Kidney (tissue), 14 donors: ENCODE measurements around the gene HDGF. TPM values are rescaled to one million over a fixed set of nuclear protein-coding genes. Genes with fewer than 3 reads are reported as not detected.

Experiments used
- DNase-seq, 5 donors: peaks; one replicate each; pipeline ENCODE4 v3.0.0-alpha.2; 2013 to 2020
- FAIRE-seq: peaks from 2 replicates; lab custom pipeline; 2012; peaks lifted over from hg19 to GRCh38; lab: Jason Lieb, UNC
- H3K27ac ChIP-seq, 2 donors: one replicate each; pipeline ENCODE4 v1.7.0; 2013; ENCODE audit warnings: low read depth in 2 of 2, low read length in 2 of 2, inconsistent platforms in 1 of 2
- H3K27me3 ChIP-seq: one replicate; pipeline ENCODE4 v1.7.1; 2013; ENCODE audit warnings: low read length, inconsistent platforms; ENCODE audit not compliant: control insufficient read depth, insufficient read depth
- H3K36me3 ChIP-seq, 3 donors: one replicate each; pipeline versions ENCODE4 v1.7.0 to v1.7.1; 2013; ENCODE audit warnings: low read length in 3 of 3, control low read depth in 1 of 3, inconsistent platforms in 1 of 3; ENCODE audit not compliant: insufficient read depth in 3 of 3, control insufficient read depth in 2 of 3
- H3K4me1 ChIP-seq, 3 donors: one replicate each; pipeline versions ENCODE4 v1.7.0 to v1.7.1; 2013; ENCODE audit warnings: low read length in 3 of 3, inconsistent platforms in 1 of 3, low read depth in 1 of 3; ENCODE audit not compliant: control insufficient read depth in 2 of 3, insufficient read depth in 2 of 3
- H3K4me3 ChIP-seq, 3 donors: one replicate each; pipeline versions ENCODE4 v1.7.0 to v1.8.1; 2013; ENCODE audit warnings: low read length in 3 of 3, control low read depth in 1 of 3, inconsistent platforms in 1 of 3
- H3K9ac ChIP-seq, 3 donors: one replicate each; pipeline versions ENCODE4 v1.7.0 to v1.7.1; 2013; ENCODE audit warnings: low read length in 3 of 3, control low read depth in 1 of 3, inconsistent platforms in 1 of 3
- H3K9me3 ChIP-seq, 3 donors: one replicate each; pipeline versions ENCODE4 v1.7.0 to v1.7.1; 2013; ENCODE audit warnings: low read length in 3 of 3, control low read depth in 1 of 3, inconsistent platforms in 1 of 3; ENCODE audit not compliant: control insufficient read depth in 2 of 3, insufficient read depth in 1 of 3
- intact Hi-C: fragments of 100-400 bp; cut with DNase I; formaldehyde crosslinking; loops from one replicate; pipeline ENCODE4 v1.11.1; 2022
- polyA plus RNA-seq: library from polyadenylated mRNA; stranded (reverse); fragments of 350-450 nt; fragmentation: Illumina TruSeq; extraction: RNeasy Lipid Tissue Mini Kit (QIAGEN cat#74804); gene quantifications from one replicate; pipeline ENCODE4 v1.2.3, GENCODE V29; 2014; ENCODE audit warnings: low read depth, low replicate concordance; ENCODE audit not compliant: insufficient read depth
- total RNA-seq: library from RNA; stranded (reverse); fragmentation: NEBNext Ultra II Directional; extraction: Animal tissue kit (Norgen Biotek cat#: 25700); gene quantifications from one replicate; pipeline ENCODE4 v1.2.1, GENCODE V29; 2021
- TF ChIP-seq, protein P1 (sequence below): IDR thresholded peaks from 3 replicates; pipeline ENCODE4 v1.5.1; 2012; ENCODE audit warnings: mild to moderate bottlenecking, moderate library complexity, borderline replicate concordance; ENCODE audit not compliant: insufficient read depth; ENCODE audit errors: extremely low read depth
- donor health status: control.
- donor health status: control.
- donor health status: control.
- donor health status: control.
- donor health status: control.
- donor health status: DM: yes; HTN: yes; CAD: no.
- donor health status: Normal renal cell carcinoma (clear cell type).

HDGF gene
- total and polyA plus RNA-seq, 2 donors from 2014 or later: 198 to 206 TPM

DNA sequence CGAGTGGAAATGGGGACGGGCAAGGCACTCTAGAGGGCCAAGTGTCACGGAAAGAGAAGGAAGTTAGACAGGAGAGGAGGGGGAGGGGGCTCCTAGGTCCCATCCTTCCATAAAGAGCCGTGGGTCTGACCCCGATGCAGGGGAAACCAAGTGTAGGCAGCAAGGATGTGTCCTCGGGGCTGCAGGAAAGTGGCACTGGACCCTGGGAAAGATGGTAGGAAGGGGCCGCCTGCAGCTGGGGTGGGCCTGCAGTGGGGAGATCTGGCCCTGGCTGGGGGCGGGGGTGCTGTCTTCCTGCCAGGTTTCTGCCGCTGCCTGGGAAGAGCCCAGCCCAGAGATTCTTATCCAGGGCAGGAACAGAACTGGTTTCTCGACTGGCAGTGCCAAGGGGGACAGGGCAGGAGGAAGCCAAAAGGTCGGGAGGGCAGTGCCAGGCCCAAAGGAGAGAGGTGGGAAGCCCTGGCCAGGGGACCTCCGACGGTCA lies 59.0 kb downstream of the HDGF start:
- H3K4me1 ChIP-seq: peaks cover 0 to 12% (median 6%) of the 10 kb centered on the region in 3 donors
- no peak overlapping the region for H3K4me3 ChIP-seq
- DNase-seq (peak in 1 of 5 donors; percentile 41), FAIRE-seq (no peak)
- no peaks in the 10 kb centered on the region for H3K36me3 ChIP-seq
- TF ChIP-seq, protein P1, sequence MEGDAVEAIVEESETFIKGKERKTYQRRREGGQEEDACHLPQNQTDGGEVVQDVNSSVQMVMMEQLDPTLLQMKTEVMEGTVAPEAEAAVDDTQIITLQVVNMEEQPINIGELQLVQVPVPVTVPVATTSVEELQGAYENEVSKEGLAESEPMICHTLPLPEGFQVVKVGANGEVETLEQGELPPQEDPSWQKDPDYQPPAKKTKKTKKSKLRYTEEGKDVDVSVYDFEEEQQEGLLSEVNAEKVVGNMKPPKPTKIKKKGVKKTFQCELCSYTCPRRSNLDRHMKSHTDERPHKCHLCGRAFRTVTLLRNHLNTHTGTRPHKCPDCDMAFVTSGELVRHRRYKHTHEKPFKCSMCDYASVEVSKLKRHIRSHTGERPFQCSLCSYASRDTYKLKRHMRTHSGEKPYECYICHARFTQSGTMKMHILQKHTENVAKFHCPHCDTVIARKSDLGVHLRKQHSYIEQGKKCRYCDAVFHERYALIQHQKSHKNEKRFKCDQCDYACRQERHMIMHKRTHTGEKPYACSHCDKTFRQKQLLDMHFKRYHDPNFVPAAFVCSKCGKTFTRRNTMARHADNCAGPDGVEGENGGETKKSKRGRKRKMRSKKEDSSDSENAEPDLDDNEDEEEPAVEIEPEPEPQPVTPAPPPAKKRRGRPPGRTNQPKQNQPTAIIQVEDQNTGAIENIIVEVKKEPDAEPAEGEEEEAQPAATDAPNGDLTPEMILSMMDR: no peak
- no peak overlapping the region for H3K27ac ChIP-seq
- intact Hi-C loops: no loop called here
- no peaks in the 10 kb centered on the region for H3K9me3 ChIP-seq
- H3K9ac ChIP-seq: no peak overlapping the region
- no peaks in the 10 kb centered on the region for H3K27me3 ChIP-seq

Other genes starting within 250 kb of the HDGF start
- gene IQGAP3, start 179.1 kb downstream of the HDGF start, total RNA-seq: 1.7 TPM
- gene IQGAP3, start 179.1 kb downstream of the HDGF start, polyA plus RNA-seq: 0.13 TPM
- 0.57 TPM for gene TTC24, start 172.0 kb downstream of the HDGF start, total RNA-seq
- not detected for gene TTC24, start 172.0 kb downstream of the HDGF start, polyA plus RNA-seq
- gene NAXE, start 159.9 kb downstream of the HDGF start, total RNA-seq: 78.0 TPM
- gene NAXE, start 159.9 kb downstream of the HDGF start, polyA plus RNA-seq: 221 TPM
- gene GPATCH4, start 150.2 kb downstream of the HDGF start, total RNA-seq: 24.0 TPM
- 26.2 TPM for gene GPATCH4, start 150.2 kb downstream of the HDGF start, polyA plus RNA-seq
- gene HAPLN2, start 132.3 kb downstream of the HDGF start, total RNA-seq: 1.9 TPM
- 0.30 TPM for gene HAPLN2, start 132.3 kb downstream of the HDGF start, polyA plus RNA-seq
- gene BCAN, start 109.6 kb downstream of the HDGF start, total RNA-seq: 0.19 TPM
- gene BCAN, start 109.6 kb downstream of the HDGF start, polyA plus RNA-seq: 0.45 TPM
- gene NES, start 74.3 kb downstream of the HDGF start, total RNA-seq: 50.7 TPM
- 44.3 TPM for gene NES, start 74.3 kb downstream of the HDGF start, polyA plus RNA-seq
- gene CRABP2, start 46.1 kb downstream of the HDGF start, total RNA-seq: 15.2 TPM
- gene CRABP2, start 46.1 kb downstream of the HDGF start, polyA plus RNA-seq: 21.6 TPM
- gene METTL25B, start 23.2 kb downstream of the HDGF start, total RNA-seq: 35.2 TPM
- 29.4 TPM for gene METTL25B, start 23.2 kb downstream of the HDGF start, polyA plus RNA-seq
- 23.3 TPM for gene ISG20L2, start 22.9 kb downstream of the HDGF start, total RNA-seq
- gene ISG20L2, start 22.9 kb downstream of the HDGF start, polyA plus RNA-seq: 13.3 TPM
- gene MRPL24, start 10.6 kb downstream of the HDGF start, total RNA-seq: 71.9 TPM
- 174 TPM for gene MRPL24, start 10.6 kb downstream of the HDGF start, polyA plus RNA-seq
- 52.8 TPM for gene PRCC, start 15.9 kb upstream of the HDGF start, total RNA-seq
- 50.5 TPM for gene PRCC, start 15.9 kb upstream of the HDGF start, polyA plus RNA-seq
- 4.3 TPM for gene SH2D2A, start 65.2 kb upstream of the HDGF start, total RNA-seq
- gene SH2D2A, start 65.2 kb upstream of the HDGF start, polyA plus RNA-seq: 0.32 TPM
- gene INSRR, start 107.4 kb upstream of the HDGF start, total RNA-seq: 0.35 TPM
- 2.4 TPM for gene INSRR, start 107.4 kb upstream of the HDGF start, polyA plus RNA-seq
- 1.0 TPM for gene NTRK1, start 109.2 kb upstream of the HDGF start, total RNA-seq
- 1.3 TPM for gene NTRK1, start 109.2 kb upstream of the HDGF start, polyA plus RNA-seq
- 17.2 TPM for gene PEAR1, start 142.0 kb upstream of the HDGF start, total RNA-seq
- 4.5 TPM for gene PEAR1, start 142.0 kb upstream of the HDGF start, polyA plus RNA-seq
- 0.50 TPM for gene LRRC71, start 169.0 kb upstream of the HDGF start, total RNA-seq
- gene LRRC71, start 169.0 kb upstream of the HDGF start, polyA plus RNA-seq: 0.19 TPM